Neural cell (in vitro differentiated cells): Measurements from ENCODE around the gene GRHL3. TPM values are rescaled to one million over a fixed set of nuclear protein-coding genes. Genes with fewer than 3 reads are reported as not detected.

ENCODE experiments used
- H2AFZ ChIP-seq: fragments of 200-600, 300-800 bp; sonication (generic), shearing (Covaris generic); 2 replicates; pipeline ENCODE4 v1.6.0; 2014; ENCODE audit warnings: low read depth, mild to moderate bottlenecking, antibody characterized with exemption, low read length, moderate library complexity
- H3F3A ChIP-seq: fragments of 200-600 bp; shearing (Covaris generic); 2 replicates; pipeline ENCODE4 v1.6.1; 2016; ENCODE audit warnings: mild to moderate bottlenecking, moderate library complexity, mixed read lengths, antibody characterized with exemption, low read length; ENCODE audit not compliant: insufficient read depth, poor library complexity, severe bottlenecking
- H3K27ac ChIP-seq: fragments of 200-600, 300-800 bp; sonication (generic), shearing (Covaris generic); 2 replicates; pipeline ENCODE4 v1.5.1; 2014; ENCODE audit warnings: mild to moderate bottlenecking, low read length, moderate library complexity
- H3K27me3 ChIP-seq: fragments of 300-800, 200-600 bp; sonication (generic), shearing (Covaris generic); 2 replicates; pipeline ENCODE4 v1.6.0; 2014; ENCODE audit warnings: mild to moderate bottlenecking, low read depth, low read length, moderate library complexity; ENCODE audit not compliant: insufficient read depth
- H3K36me3 ChIP-seq: fragments of 300-800, 200-600 bp; sonication (generic), shearing (Covaris generic); 2 replicates; pipeline ENCODE4 v1.5.1; 2014; ENCODE audit warnings: mild to moderate bottlenecking, antibody characterized with exemption, low read length, moderate library complexity; ENCODE audit not compliant: insufficient read depth
- H3K4me2 ChIP-seq: fragments of 300-800, 200-600 bp; sonication (generic), shearing (Covaris generic); 2 replicates; pipeline ENCODE4 v1.6.0; 2014; ENCODE audit warnings: mild to moderate bottlenecking, low read length
- H3K4me3 ChIP-seq: fragments of 300-800, 200-600 bp; sonication (generic), shearing (Covaris generic); 2 replicates; pipeline ENCODE4 v1.5.1; 2014; ENCODE audit warnings: mild to moderate bottlenecking, low read length, moderate library complexity
- H3K79me2 ChIP-seq: fragments of 200-600 bp; shearing (Covaris generic); replicated peaks from 2 replicates; pipeline ENCODE4 v1.6.0; 2014; ENCODE audit warnings: mild to moderate bottlenecking, low read length, moderate library complexity; ENCODE audit not compliant: insufficient read depth
- H3K9ac ChIP-seq: fragments of 300-800, 200-600 bp; sonication (generic), shearing (Covaris generic); 2 replicates; pipeline ENCODE4 v1.6.1; 2016; ENCODE audit warnings: mild to moderate bottlenecking, low read length, mixed read lengths
- H3K9me2 ChIP-seq: fragments of 200-600 bp; shearing (Covaris generic); 2 replicates; pipeline ENCODE4 v1.6.1; 2016; ENCODE audit warnings: mild to moderate bottlenecking, low read length, mixed read lengths; ENCODE audit not compliant: insufficient read depth
- H3K9me3 ChIP-seq: fragments of 200-600, 300-800 bp; sonication (generic), shearing (Covaris generic); 2 replicates; pipeline ENCODE4 v1.6.1; 2016; ENCODE audit warnings: mild to moderate bottlenecking, mixed run types, low read length, moderate library complexity, mixed read lengths
- H4K20me1 ChIP-seq: fragments of 200-600 bp; shearing (Covaris generic); 2 replicates; pipeline ENCODE4 v1.6.1; 2016; ENCODE audit warnings: mild to moderate bottlenecking, mixed run types; ENCODE audit not compliant: insufficient read depth
- EP300 ChIP-seq: fragments of 450-650 bp; conservative IDR thresholded peaks from 2 replicates; pipeline ENCODE4 v1.6.1; 2014; ENCODE audit warnings: antibody characterized with exemption, mild to moderate bottlenecking, moderate library complexity; ENCODE audit not compliant: poor library complexity, severe bottlenecking
- MXI1 ChIP-seq: fragments of 450-650 bp; conservative IDR thresholded peaks from 2 replicates; pipeline ENCODE4 v1.6.1; 2014; ENCODE audit warnings: antibody characterized with exemption, mild to moderate bottlenecking; ENCODE audit not compliant: poor library complexity, severe bottlenecking
- RAD21 ChIP-seq: fragments of 450-650 bp; conservative IDR thresholded peaks from 2 replicates; pipeline ENCODE4 v1.6.1; 2014; ENCODE audit warnings: antibody characterized with exemption, mild to moderate bottlenecking, moderate library complexity
- SMC3 ChIP-seq: fragments of 450-650 bp; conservative IDR thresholded peaks from 2 replicates; pipeline ENCODE4 v1.6.1; 2014; ENCODE audit warnings: antibody characterized with exemption, mild to moderate bottlenecking, moderate library complexity; ENCODE audit not compliant: poor library complexity
- polyA plus RNA-seq: library from polyadenylated mRNA; depleted of rRNA; stranded (reverse); fragments of >200 nt; gene quantifications from 2 replicates; pipeline ENCODE4 v1.2.3, GENCODE V29; 2014
- TF ChIP-seq, protein P1 (sequence below): fragments of 450-650 bp; IDR thresholded peaks from 2 replicates; pipeline ENCODE4 v1.5.1; 2014; ENCODE audit warnings: antibody characterized with exemption, mild to moderate bottlenecking, moderate library complexity; ENCODE audit not compliant: poor library complexity, severe bottlenecking

Gene GRHL3
- polyA plus RNA-seq, 1 donor from 2014 or later, result not detected

GRCh38 chr1:24391882-24392603 is 72.9 kb downstream of the GRHL3 start:
- no peaks in the 10 kb centered on the region for H3K9me2 ChIP-seq
- no peak overlapping the region for H3K4me2 ChIP-seq
- no peaks in the 10 kb centered on the region for H3F3A ChIP-seq
- H3K27ac ChIP-seq, result no peak overlapping the region
- H3K9ac ChIP-seq, result no peak overlapping the region
- H3K36me3 ChIP-seq, result no peaks in the 10 kb centered on the region
- H4K20me1 ChIP-seq, result no peaks in the 10 kb centered on the region
- TF ChIP-seq, protein P1, sequence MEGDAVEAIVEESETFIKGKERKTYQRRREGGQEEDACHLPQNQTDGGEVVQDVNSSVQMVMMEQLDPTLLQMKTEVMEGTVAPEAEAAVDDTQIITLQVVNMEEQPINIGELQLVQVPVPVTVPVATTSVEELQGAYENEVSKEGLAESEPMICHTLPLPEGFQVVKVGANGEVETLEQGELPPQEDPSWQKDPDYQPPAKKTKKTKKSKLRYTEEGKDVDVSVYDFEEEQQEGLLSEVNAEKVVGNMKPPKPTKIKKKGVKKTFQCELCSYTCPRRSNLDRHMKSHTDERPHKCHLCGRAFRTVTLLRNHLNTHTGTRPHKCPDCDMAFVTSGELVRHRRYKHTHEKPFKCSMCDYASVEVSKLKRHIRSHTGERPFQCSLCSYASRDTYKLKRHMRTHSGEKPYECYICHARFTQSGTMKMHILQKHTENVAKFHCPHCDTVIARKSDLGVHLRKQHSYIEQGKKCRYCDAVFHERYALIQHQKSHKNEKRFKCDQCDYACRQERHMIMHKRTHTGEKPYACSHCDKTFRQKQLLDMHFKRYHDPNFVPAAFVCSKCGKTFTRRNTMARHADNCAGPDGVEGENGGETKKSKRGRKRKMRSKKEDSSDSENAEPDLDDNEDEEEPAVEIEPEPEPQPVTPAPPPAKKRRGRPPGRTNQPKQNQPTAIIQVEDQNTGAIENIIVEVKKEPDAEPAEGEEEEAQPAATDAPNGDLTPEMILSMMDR, result peak; percentile 78
- peak; percentile 81 for TF ChIP-seq SMC3
- no peak for TF ChIP-seq EP300
- TF ChIP-seq RAD21, result peak; percentile 81
- no peak for TF ChIP-seq MXI1
- H3K9me3 ChIP-seq, result no peaks in the 10 kb centered on the region
- H3K79me2 ChIP-seq, result no peaks in the 10 kb centered on the region
- no peak overlapping the region for H3K4me3 ChIP-seq
- H2AFZ ChIP-seq, result no peak overlapping the region
- H3K27me3 ChIP-seq, result no peaks in the 10 kb centered on the region

DNA sequence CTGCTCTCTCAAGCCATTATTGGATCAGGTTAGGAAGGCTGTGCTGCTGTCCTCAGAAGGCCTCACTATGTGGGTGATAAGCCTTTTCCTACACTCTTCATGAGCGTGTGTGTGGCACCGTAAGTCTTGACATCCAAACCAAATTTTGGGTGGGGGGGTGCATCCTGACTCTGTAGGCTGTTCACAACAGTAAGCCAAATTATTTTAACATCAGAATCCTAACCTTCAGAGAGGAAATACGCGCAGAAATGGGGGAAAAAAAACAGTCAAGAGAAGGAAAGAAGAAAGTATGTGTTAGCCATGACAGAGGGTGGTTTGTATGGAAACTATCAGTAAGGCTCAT is 73.4 kb downstream of the GRHL3 start:
- no peak overlapping the region for H3K9ac ChIP-seq
- H3K9me3 ChIP-seq, result no peaks in the 10 kb centered on the region
- H3K36me3 ChIP-seq, result no peaks in the 10 kb centered on the region
- no peaks in the 10 kb centered on the region for H3F3A ChIP-seq
- no peak overlapping the region for H3K27ac ChIP-seq
- H3K4me2 ChIP-seq, result no peak overlapping the region
- H3K9me2 ChIP-seq, result no peaks in the 10 kb centered on the region
- H2AFZ ChIP-seq, result no peak overlapping the region
- TF ChIP-seq RAD21 (peak; percentile 1), SMC3 (peak; percentile 31)
- TF ChIP-seq, protein P1, result no peak
- H3K79me2 ChIP-seq, result no peaks in the 10 kb centered on the region
- no peaks in the 10 kb centered on the region for H4K20me1 ChIP-seq
- H3K4me3 ChIP-seq, result no peak overlapping the region
- H3K27me3 ChIP-seq, result no peaks in the 10 kb centered on the region

GRCh38 chr1:24392982-24393650 is 74.0 kb downstream of the GRHL3 start:
- no peak overlapping the region for H3K4me3 ChIP-seq
- H3K4me2 ChIP-seq, result no peak overlapping the region
- H3K9me3 ChIP-seq, result no peaks in the 10 kb centered on the region
- H3K36me3 ChIP-seq, result no peaks in the 10 kb centered on the region
- H3K79me2 ChIP-seq, result no peaks in the 10 kb centered on the region
- H3K9ac ChIP-seq, result no peak overlapping the region
- no peak overlapping the region for H3K27ac ChIP-seq
- no peaks in the 10 kb centered on the region for H3K9me2 ChIP-seq
- H3F3A ChIP-seq, result no peaks in the 10 kb centered on the region
- H2AFZ ChIP-seq, result no peak overlapping the region
- TF ChIP-seq SMC3, result no peak
- no peaks in the 10 kb centered on the region for H3K27me3 ChIP-seq
- H4K20me1 ChIP-seq, result no peaks in the 10 kb centered on the region
